ENCODE measurements around the gene NRP1. TPM values are rescaled to one million over a fixed set of nuclear protein-coding genes. Genes with fewer than 3 reads are reported as not detected.

The NRP1 gene
- total RNA-seq, 3 donors from 2014 or later, result 12.3 to 52.3 (median 33.2) TPM

DNA sequence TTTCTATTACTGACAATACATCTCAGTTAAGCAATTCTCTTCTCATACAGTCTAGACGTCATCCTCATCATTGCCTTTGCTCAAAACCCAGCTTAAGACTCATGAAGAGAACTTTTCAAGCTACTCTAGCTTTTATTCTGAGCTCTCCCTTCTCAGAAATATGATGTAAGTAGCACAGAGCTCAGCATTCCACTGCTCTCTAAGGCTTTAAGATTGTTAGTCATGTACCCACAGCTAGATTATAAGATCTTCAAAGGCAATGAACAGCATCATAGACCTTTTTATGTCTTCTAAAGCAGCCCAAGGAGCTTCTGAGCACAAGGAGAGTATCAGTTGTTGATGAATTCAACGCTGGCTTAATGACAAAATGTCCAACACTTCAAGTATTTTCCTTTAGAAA lies 119.3 kb downstream of the NRP1 start:
- H3K9me3 ChIP-seq, result no peaks in the 10 kb centered on the region
- no peak overlapping the region for H3K4me3 ChIP-seq
- DNase-seq (no peak), ATAC-seq (no peak)
- H3K4me1 ChIP-seq (ENCODE audit: low read depth), result no peaks in the 10 kb centered on the region
- TF ChIP-seq, protein P1, sequence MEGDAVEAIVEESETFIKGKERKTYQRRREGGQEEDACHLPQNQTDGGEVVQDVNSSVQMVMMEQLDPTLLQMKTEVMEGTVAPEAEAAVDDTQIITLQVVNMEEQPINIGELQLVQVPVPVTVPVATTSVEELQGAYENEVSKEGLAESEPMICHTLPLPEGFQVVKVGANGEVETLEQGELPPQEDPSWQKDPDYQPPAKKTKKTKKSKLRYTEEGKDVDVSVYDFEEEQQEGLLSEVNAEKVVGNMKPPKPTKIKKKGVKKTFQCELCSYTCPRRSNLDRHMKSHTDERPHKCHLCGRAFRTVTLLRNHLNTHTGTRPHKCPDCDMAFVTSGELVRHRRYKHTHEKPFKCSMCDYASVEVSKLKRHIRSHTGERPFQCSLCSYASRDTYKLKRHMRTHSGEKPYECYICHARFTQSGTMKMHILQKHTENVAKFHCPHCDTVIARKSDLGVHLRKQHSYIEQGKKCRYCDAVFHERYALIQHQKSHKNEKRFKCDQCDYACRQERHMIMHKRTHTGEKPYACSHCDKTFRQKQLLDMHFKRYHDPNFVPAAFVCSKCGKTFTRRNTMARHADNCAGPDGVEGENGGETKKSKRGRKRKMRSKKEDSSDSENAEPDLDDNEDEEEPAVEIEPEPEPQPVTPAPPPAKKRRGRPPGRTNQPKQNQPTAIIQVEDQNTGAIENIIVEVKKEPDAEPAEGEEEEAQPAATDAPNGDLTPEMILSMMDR (IDR thresholded peaks at IDR 0.05), result no peak
- intact Hi-C loops (cut with DNase I, micrococcal nuclease), result no loop called here
- no peaks in the 10 kb centered on the region for H3K36me3 ChIP-seq (ENCODE audit: low read depth)

GRCh38 chr10:33214174-33214573 lies 120.3 kb downstream of the NRP1 start:
- TF ChIP-seq, protein P1 (IDR thresholded peaks at IDR 0.05), result no peak
- Histone ChIP-seq H3K9me3 (no peaks in the 10 kb centered on the region), H3K4me1 (ENCODE audit: low read depth) (no peaks in the 10 kb centered on the region), H3K4me3 (no peak overlapping the region), H3K36me3 (ENCODE audit: low read depth) (no peaks in the 10 kb centered on the region)
- intact Hi-C loops (cut with DNase I, micrococcal nuclease), result no loop called here
- DNase-seq (no peak), ATAC-seq (no peak)

GRCh38 chr10:33212061-33212748 lies 122.3 kb downstream of the NRP1 start:
- H3K9me3 ChIP-seq, result no peaks in the 10 kb centered on the region
- H3K4me1 ChIP-seq (ENCODE audit: low read depth), result no peaks in the 10 kb centered on the region
- intact Hi-C loops (cut with DNase I, micrococcal nuclease), result no loop called here
- TF ChIP-seq, protein P1 (IDR thresholded peaks at IDR 0.05), result no peak
- H3K36me3 ChIP-seq (ENCODE audit: low read depth), result no peaks in the 10 kb centered on the region
- no peak for ATAC-seq
- no peak overlapping the region for H3K4me3 ChIP-seq
- no peak for DNase-seq

GRCh38 chr10:33211106-33211878 lies 123.2 kb downstream of the NRP1 start:
- H3K4me3 ChIP-seq, result no peak overlapping the region
- TF ChIP-seq, protein P1 (IDR thresholded peaks at IDR 0.05), result no peak
- H3K9me3 ChIP-seq, result no peaks in the 10 kb centered on the region
- peak; percentile 25 for ATAC-seq
- intact Hi-C loops (cut with DNase I, micrococcal nuclease), result no loop called here
- no peaks in the 10 kb centered on the region for H3K4me1 ChIP-seq (ENCODE audit: low read depth)
- no peaks in the 10 kb centered on the region for H3K36me3 ChIP-seq (ENCODE audit: low read depth)
- peak in 1 of 3 donors; percentile 47 for DNase-seq

DNA sequence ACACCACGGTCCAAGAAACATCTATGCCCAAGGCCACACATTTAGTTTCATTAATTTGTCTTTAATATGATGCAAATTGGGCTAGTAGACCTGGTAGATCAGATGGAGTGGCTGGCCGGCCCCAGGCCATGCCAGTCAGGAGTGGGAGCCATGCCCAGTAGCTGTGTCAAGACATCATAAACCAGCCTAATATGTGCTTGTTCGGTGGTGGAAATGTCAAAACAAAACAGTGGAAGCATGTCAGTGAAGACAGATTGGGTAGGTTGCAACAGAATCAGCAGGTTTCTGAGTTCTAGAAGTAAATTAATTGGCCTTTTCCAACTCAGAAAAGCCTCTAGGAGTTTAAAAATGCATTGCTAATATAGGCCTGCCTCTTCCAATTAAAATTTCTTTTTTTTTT lies 124.7 kb downstream of the NRP1 start:
- Histone ChIP-seq H3K4me1 (ENCODE audit: low read depth) (no peaks in the 10 kb centered on the region), H3K9me3 (no peaks in the 10 kb centered on the region), H3K4me3 (no peak overlapping the region), H3K36me3 (ENCODE audit: low read depth) (no peaks in the 10 kb centered on the region)
- TF ChIP-seq, protein P1 (IDR thresholded peaks at IDR 0.05), result no peak
- ATAC-seq (no peak), DNase-seq (no peak)
- intact Hi-C loops (cut with DNase I, micrococcal nuclease), result no loop called here

Data from mucosa of descending colon (tissue), 3 donors.